22Rv1 (cell line): Measurements from ENCODE around the gene PER1.

Experiments used
- CTCF ChIP-seq: fragments of 450-650 bp; IDR thresholded peaks from 2 replicates; pipeline ENCODE4 v1.5.1; 2017; ENCODE audit warnings: mild to moderate bottlenecking
- ZFX ChIP-seq: fragments of 450-650 bp; IDR thresholded peaks from 2 replicates; pipeline ENCODE4 v1.6.1; 2017; ENCODE audit warnings: antibody characterized with exemption, borderline replicate concordance

- TF ChIP-seq CTCF (no peak), ZFX (no peak)
These were observed 11.9 kb downstream of the PER1 start for GRCh38 chr17:8140065-8141029.
